Measurements from ENCODE around the gene SIRPA. TPM values are rescaled to one million over a fixed set of nuclear protein-coding genes. Genes with fewer than 3 reads are reported as not detected.

Gene SIRPA
- 52.8 TPM for polyA plus RNA-seq (2013, experiment 1 of 2; ENCODE audit: insufficient read length)
- polyA plus RNA-seq (2013, experiment 2 of 2; ENCODE audit: insufficient read length), result 49.5 TPM

GRCh38 chr20:1894951-1895673 lies at the start of gene SIRPA:
TSS of gene SIRPA (plus strand) at chr20:1895407. CDS start at chr20:1895448, 41 bp downstream.
- DNase-seq, result peak; percentile 75

GRCh38 chr20:1845701-1846100 lies 49.5 kb upstream of the SIRPA start:
- DNase-seq, result no peak

GRCh38 chr20:1846341-1846740 lies 48.9 kb upstream of the SIRPA start:
- no peak for DNase-seq

GRCh38 chr20:1846876-1847275 lies 48.3 kb upstream of the SIRPA start:
- no peak for DNase-seq

GRCh38 chr20:1847780-1848179 lies 47.4 kb upstream of the SIRPA start:
- DNase-seq, result no peak

GRCh38 chr20:1848373-1848772 lies 46.8 kb upstream of the SIRPA start:
- DNase-seq, result no peak

- no peak for DNase-seq
These were observed 43.8 kb upstream of the SIRPA start for GRCh38 chr20:1851396-1851795.

- DNase-seq, result no peak
These were observed 41.7 kb upstream of the SIRPA start for GRCh38 chr20:1853473-1853872.

GRCh38 chr20:1854246-1854645 lies 41.0 kb upstream of the SIRPA start:
- no peak for DNase-seq

GRCh38 chr20:1855109-1855508 lies 40.1 kb upstream of the SIRPA start:
- DNase-seq, result no peak

- DNase-seq, result no peak
These were observed 39.5 kb upstream of the SIRPA start for GRCh38 chr20:1855690-1856089.

- DNase-seq, result peak; percentile 69
These were observed 38.8 kb upstream of the SIRPA start for GRCh38 chr20:1856424-1856823.

- DNase-seq, result no peak
These were observed 37.7 kb upstream of the SIRPA start for GRCh38 chr20:1857466-1857865.

GRCh38 chr20:1858871-1859270 lies 36.3 kb upstream of the SIRPA start:
- DNase-seq, result no peak

- peak; percentile 72 for DNase-seq
These were observed 34.8 kb upstream of the SIRPA start for GRCh38 chr20:1860446-1860845.

- DNase-seq, result peak; percentile 66
These were observed 33.7 kb upstream of the SIRPA start for GRCh38 chr20:1861347-1861976.

GRCh38 chr20:1861996-1862662 lies 33.1 kb upstream of the SIRPA start:
- no peak for DNase-seq

- DNase-seq, result peak; percentile 15
These were observed 32.5 kb upstream of the SIRPA start for GRCh38 chr20:1862663-1863053.

GRCh38 chr20:1863296-1863695 lies 31.9 kb upstream of the SIRPA start:
- no peak for DNase-seq

- DNase-seq, result no peak
These were observed 28.4 kb upstream of the SIRPA start for GRCh38 chr20:1866834-1867233.

- DNase-seq, result no peak
These were observed 27.5 kb upstream of the SIRPA start for GRCh38 chr20:1867495-1868260.

GRCh38 chr20:1868856-1869255 lies 26.4 kb upstream of the SIRPA start:
- DNase-seq, result no peak

- no peak for DNase-seq
These were observed 24.9 kb upstream of the SIRPA start for GRCh38 chr20:1870323-1870722.

All from fibroblast of skin of scalp (primary cell).